ENCODE results near the gene ARFGEF3. TPM values are rescaled to one million over a fixed set of nuclear protein-coding genes. Genes with fewer than 3 reads are reported as not detected.
A peak's percentile ranks its signal among the peaks of the same experiment; 100 is the strongest.

Gene ARFGEF3
- total RNA-seq, 1 experiment from 2014 or later: 20.1 TPM

- ChIA-PET CTCF (interaction anchor here (0.7 to 1.0 kb wide), 2 partner anchors 31 to 65 kb away, joined by 3 to 4 read pairs; no protein-coding TSS in a partner anchor), POLR2A (no interaction called here)
- H3K4me1 Mint-ChIP-seq: no peaks in the 10 kb centered on the region
- no peak overlapping the region for H3K27ac Mint-ChIP-seq
- ATAC-seq (0 out of 2 replicates have a peak, but pooled peaks have one; percentile 34), DNase-seq (ENCODE audit: low spot score) (no peak)
- no peak for TF ChIP-seq OVOL2 (CRISPR knock-in tag; IDR thresholded peaks at IDR 0.05; ENCODE audit: borderline replicate concordance)
- no peaks in the 10 kb centered on the region; the same call in 1 of the 2 replicates for H3K9me3 Mint-ChIP-seq
- H3K4me3 Mint-ChIP-seq: no peak overlapping the region
- no peaks in the 10 kb centered on the region for H3K27me3 Mint-ChIP-seq (ENCODE audit: low read depth)
- no peaks in the 10 kb centered on the region for H3K36me3 Mint-ChIP-seq
Measured at GRCh38 chr6:138146544-138146943, 15.2 kb upstream of the ARFGEF3 start.

GRCh38 chr6:138155443-138155842 lies 6.3 kb upstream of the ARFGEF3 start:
- ATAC-seq (no peak), DNase-seq (ENCODE audit: low spot score) (no peak)
- H3K4me3 Mint-ChIP-seq: no peak overlapping the region
- H3K9me3 Mint-ChIP-seq: peaks cover 23% of the 10 kb centered on the region
- no peak for TF ChIP-seq GRHL2 (CRISPR knock-in tag; IDR thresholded peaks at IDR 0.05; ENCODE audit: insufficient replicate concordance, severe bottlenecking)
- TF ChIP-seq ZNF423 (CRISPR knock-in tag; IDR thresholded peaks at IDR 0.05): no peak
- CTCF ChIA-PET: interaction anchor here (1.3 kb wide), 1 partner anchor 56 kb away, joined by 6 read pairs; no protein-coding TSS in a partner anchor
- H3K27me3 Mint-ChIP-seq (ENCODE audit: low read depth): peaks cover 4% of the 10 kb centered on the region
- H3K4me1 Mint-ChIP-seq: peaks cover 8% of the 10 kb centered on the region
- H3K36me3 Mint-ChIP-seq: peaks cover 9% of the 10 kb centered on the region
- POLR2A ChIA-PET: no interaction called here
- no peak overlapping the region for H3K27ac Mint-ChIP-seq

DNA sequence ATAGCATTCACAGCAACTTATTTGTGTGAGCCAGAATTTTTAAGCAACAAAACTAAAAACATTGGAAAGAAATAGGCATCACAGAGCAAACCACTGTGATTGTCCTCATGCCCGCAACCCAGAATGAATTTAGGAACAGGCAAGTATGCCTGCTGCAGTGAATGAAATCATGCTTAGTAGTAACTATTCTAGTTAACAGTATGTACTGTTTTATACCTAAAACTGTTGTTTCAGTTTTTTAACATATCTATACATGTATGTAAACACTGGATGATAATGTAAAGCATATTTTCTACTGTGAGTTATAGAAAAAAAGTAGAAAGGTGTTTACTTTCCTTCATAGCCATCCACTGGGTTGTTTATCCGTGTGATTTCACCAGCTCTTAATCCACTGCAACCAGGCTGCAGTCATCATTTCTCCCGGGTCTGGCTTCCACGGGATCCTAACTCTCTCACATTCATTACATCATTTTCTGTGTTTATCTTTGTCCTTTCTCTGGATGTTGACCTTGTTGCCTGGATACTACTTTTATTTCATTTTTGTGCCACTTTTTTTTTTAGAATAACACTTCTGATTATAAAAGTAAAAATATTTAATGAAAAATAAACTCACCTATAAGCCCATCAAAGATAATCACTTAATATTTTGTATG lies 3.6 kb upstream of the ARFGEF3 start:
- no peak for ATAC-seq
- CTCF ChIA-PET: no interaction called here

GRCh38 chr6:138159246-138159645 lies 2.5 kb upstream of the ARFGEF3 start:
- POLR2A ChIA-PET: interaction anchor here (0.7 kb wide), 1 partner anchor 48 kb away, joined by 5 read pairs; no protein-coding TSS in a partner anchor
- H3K4me3 Mint-ChIP-seq: no peak overlapping the region
- no peaks in the 10 kb centered on the region for H3K9me3 Mint-ChIP-seq
- ATAC-seq (no peak), DNase-seq (ENCODE audit: low spot score) (no peak)
- H3K4me1 Mint-ChIP-seq: peaks cover 28% of the 10 kb centered on the region
- CTCF ChIA-PET: no interaction called here
- no peak overlapping the region for H3K27ac Mint-ChIP-seq
- peaks cover 25% of the 10 kb centered on the region for H3K27me3 Mint-ChIP-seq (ENCODE audit: low read depth)
- no peaks in the 10 kb centered on the region for H3K36me3 Mint-ChIP-seq
- no peak for TF ChIP-seq TCF7 (CRISPR knock-in tag; IDR thresholded peaks at IDR 0.05; ENCODE audit: low read depth)
- TF ChIP-seq ZNF281 (CRISPR knock-in tag; IDR thresholded peaks at IDR 0.05): no peak
- TF ChIP-seq ZNF423 (CRISPR knock-in tag; IDR thresholded peaks at IDR 0.05): no peak
- TF ChIP-seq ZNF396 (CRISPR knock-in tag; IDR thresholded peaks at IDR 0.05; ENCODE audit: borderline replicate concordance): no peak
- no peak for TF ChIP-seq ATF3 (CRISPR knock-in tag; conservative IDR thresholded peaks at IDR 0.05)
- no peak for TF ChIP-seq FOXK1 (CRISPR knock-in tag; IDR thresholded peaks at IDR 0.05)
- no peak for TF ChIP-seq ERG (CRISPR knock-in tag; IDR thresholded peaks at IDR 0.05)
- TF ChIP-seq EMX1 (CRISPR knock-in tag; IDR thresholded peaks at IDR 0.05): no peak

More for the DNA sequence above, 3.6 kb upstream of the ARFGEF3 start:
- H3K27ac Mint-ChIP-seq: no peak overlapping the region
- peaks cover 9% of the 10 kb centered on the region for H3K9me3 Mint-ChIP-seq
- peaks cover 5% of the 10 kb centered on the region; the same call in 1 of the 2 replicates for H3K36me3 Mint-ChIP-seq
- TF ChIP-seq MXD4 (CRISPR knock-in tag; IDR thresholded peaks at IDR 0.05; ENCODE audit: borderline replicate concordance) (no peak), NR1H2 (CRISPR knock-in tag; IDR thresholded peaks at IDR 0.05) (no peak), ZNF423 (CRISPR knock-in tag; IDR thresholded peaks at IDR 0.05) (no peak), KAT7 (CRISPR knock-in tag; IDR thresholded peaks at IDR 0.05; ENCODE audit: borderline replicate concordance) (no peak), ZNF232 (CRISPR knock-in tag; IDR thresholded peaks at IDR 0.05) (no peak), PREB (CRISPR knock-in tag; IDR thresholded peaks at IDR 0.05; ENCODE audit: borderline replicate concordance) (no peak), GABPB1 (CRISPR knock-in tag; IDR thresholded peaks at IDR 0.05) (0 out of 2 replicates have a peak, but pooled peaks have one; percentile 12)
- TF ChIP-seq, protein P1, sequence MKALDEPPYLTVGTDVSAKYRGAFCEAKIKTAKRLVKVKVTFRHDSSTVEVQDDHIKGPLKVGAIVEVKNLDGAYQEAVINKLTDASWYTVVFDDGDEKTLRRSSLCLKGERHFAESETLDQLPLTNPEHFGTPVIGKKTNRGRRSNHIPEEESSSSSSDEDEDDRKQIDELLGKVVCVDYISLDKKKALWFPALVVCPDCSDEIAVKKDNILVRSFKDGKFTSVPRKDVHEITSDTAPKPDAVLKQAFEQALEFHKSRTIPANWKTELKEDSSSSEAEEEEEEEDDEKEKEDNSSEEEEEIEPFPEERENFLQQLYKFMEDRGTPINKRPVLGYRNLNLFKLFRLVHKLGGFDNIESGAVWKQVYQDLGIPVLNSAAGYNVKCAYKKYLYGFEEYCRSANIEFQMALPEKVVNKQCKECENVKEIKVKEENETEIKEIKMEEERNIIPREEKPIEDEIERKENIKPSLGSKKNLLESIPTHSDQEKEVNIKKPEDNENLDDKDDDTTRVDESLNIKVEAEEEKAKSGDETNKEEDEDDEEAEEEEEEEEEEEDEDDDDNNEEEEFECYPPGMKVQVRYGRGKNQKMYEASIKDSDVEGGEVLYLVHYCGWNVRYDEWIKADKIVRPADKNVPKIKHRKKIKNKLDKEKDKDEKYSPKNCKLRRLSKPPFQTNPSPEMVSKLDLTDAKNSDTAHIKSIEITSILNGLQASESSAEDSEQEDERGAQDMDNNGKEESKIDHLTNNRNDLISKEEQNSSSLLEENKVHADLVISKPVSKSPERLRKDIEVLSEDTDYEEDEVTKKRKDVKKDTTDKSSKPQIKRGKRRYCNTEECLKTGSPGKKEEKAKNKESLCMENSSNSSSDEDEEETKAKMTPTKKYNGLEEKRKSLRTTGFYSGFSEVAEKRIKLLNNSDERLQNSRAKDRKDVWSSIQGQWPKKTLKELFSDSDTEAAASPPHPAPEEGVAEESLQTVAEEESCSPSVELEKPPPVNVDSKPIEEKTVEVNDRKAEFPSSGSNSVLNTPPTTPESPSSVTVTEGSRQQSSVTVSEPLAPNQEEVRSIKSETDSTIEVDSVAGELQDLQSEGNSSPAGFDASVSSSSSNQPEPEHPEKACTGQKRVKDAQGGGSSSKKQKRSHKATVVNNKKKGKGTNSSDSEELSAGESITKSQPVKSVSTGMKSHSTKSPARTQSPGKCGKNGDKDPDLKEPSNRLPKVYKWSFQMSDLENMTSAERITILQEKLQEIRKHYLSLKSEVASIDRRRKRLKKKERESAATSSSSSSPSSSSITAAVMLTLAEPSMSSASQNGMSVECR (CRISPR knock-in tag; IDR thresholded peaks at IDR 0.05; ENCODE audit: borderline replicate concordance): no peak
- DNase-seq (ENCODE audit: low spot score): no peak
- POLR2A ChIA-PET: no interaction called here
- H3K4me1 Mint-ChIP-seq: peaks cover 17% of the 10 kb centered on the region
- peaks cover 22% of the 10 kb centered on the region for H3K27me3 Mint-ChIP-seq (ENCODE audit: low read depth)
- no peak overlapping the region for H3K4me3 Mint-ChIP-seq
